GM10266 (cell line): ENCODE data around the gene GRIK3.

ENCODE experiments used
- DNase-seq: peaks from one replicate; pipeline ENCODE4 v3.0.0; 2012; ENCODE audit errors: extremely low spot score
- CTCF ChIP-seq: IDR thresholded peaks from 2 replicates; pipeline ENCODE4 v1.5.1; 2012; ENCODE audit warnings: mild to moderate bottlenecking, low read depth; ENCODE audit not compliant: control insufficient read depth, insufficient read depth; ENCODE audit errors: missing control alignments

Gene GRIK3

GRCh38 chr1:36948147-36948546 is 86.2 kb downstream of the GRIK3 start:
- DNase-seq = no peak
- TF ChIP-seq CTCF = no peak

- no peak for DNase-seq
- no peak for TF ChIP-seq CTCF
These were observed 86.9 kb downstream of the GRIK3 start for GRCh38 chr1:36947384-36947783.

GRCh38 chr1:36944883-36945282 is 89.4 kb downstream of the GRIK3 start:
- DNase-seq = no peak
- no peak for TF ChIP-seq CTCF

GRCh38 chr1:36942148-36942547 is 92.2 kb downstream of the GRIK3 start:
- no peak for TF ChIP-seq CTCF
- no peak for DNase-seq

- no peak for DNase-seq
- no peak for TF ChIP-seq CTCF
These were observed 92.9 kb downstream of the GRIK3 start for GRCh38 chr1:36941316-36941978.

- DNase-seq = no peak
- TF ChIP-seq CTCF = no peak
These were observed 95.5 kb downstream of the GRIK3 start for GRCh38 chr1:36938819-36939218.

- no peak for DNase-seq
- no peak for TF ChIP-seq CTCF
These were observed 96.9 kb downstream of the GRIK3 start for GRCh38 chr1:36937371-36937770.
